A673 (cell line): ENCODE data around the gene TRRAP.

Source experiments
- CTCF ChIP-seq: fragments of 300-800, 200-600 bp; sonication (generic); conservative IDR thresholded peaks from 2 replicates; pipeline ENCODE4 v1.5.1; 2017; ENCODE audit warnings: low read depth, mild to moderate bottlenecking, antibody characterized with exemption, low read length, moderate library complexity, mixed read lengths
- EZH2 ChIP-seq: fragments of 200-600 bp; sonication (generic); IDR thresholded peaks from 2 replicates; pipeline ENCODE4 v1.6.1; 2017; ENCODE audit warnings: borderline replicate concordance, low read depth, mild to moderate bottlenecking, mixed read lengths, antibody characterized with exemption, low read length; ENCODE audit not compliant: poor library complexity, severe bottlenecking

- TF ChIP-seq CTCF (no peak), EZH2 (no peak)
Measured at GRCh38 chr7:99061001-99061776, 182.9 kb downstream of the TRRAP start.
